ENCODE results near the gene LETM1.

Gene LETM1

DNA sequence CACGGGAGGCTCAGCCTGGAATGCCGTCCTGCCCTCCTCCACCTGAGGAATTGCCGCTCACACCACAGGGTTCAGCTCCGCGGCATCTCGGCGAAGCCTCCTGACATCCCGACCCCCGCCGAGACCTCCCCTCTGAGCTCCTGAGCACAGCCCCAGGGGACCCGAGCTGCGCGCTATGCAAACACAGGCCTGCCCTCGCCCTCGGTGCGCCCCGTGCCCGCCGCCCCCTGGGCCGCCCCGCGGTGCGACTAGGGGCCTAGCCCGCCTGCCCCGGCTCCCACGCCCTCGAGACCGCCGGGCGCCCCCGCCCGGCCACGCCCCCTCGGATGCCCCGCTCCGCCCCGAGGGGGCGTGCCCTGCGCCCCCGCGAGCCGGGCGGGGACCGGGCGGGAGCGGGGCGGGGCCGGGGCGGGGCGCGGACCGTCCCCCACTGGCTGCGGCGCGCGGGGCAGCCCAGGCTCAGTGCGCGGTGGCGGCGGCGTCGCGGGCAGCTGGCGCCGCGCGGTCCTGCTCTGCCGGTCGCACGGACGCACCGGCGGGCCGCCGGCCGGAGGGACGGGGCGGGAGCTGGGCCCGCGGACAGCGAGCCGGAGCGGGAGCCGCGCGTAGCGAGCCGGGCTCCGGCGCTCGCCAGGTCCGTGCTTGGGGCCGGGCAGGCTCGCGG is 63.0 kb downstream of the LETM1 start, which contains the start of gene FGFR3:
Gene FGFR3 (plus strand): TSS at position 462 of the 664 bp plus-strand sequence. CDS start 642 bp downstream, outside the sequence.
- no peak for DNase-seq

GRCh38 chr4:1792158-1792831 is 63.7 kb downstream of the LETM1 start:
- DNase-seq: no peak

- no peak for DNase-seq
Measured at GRCh38 chr4:1790005-1790404, 66.0 kb downstream of the LETM1 start.

- no peak for DNase-seq
Measured at GRCh38 chr4:1789552-1789951, 66.4 kb downstream of the LETM1 start.

- no peak for DNase-seq
Measured at GRCh38 chr4:1788254-1788973, 67.5 kb downstream of the LETM1 start.

- DNase-seq: no peak
Measured at GRCh38 chr4:1787411-1788077, 68.4 kb downstream of the LETM1 start.

DNA sequence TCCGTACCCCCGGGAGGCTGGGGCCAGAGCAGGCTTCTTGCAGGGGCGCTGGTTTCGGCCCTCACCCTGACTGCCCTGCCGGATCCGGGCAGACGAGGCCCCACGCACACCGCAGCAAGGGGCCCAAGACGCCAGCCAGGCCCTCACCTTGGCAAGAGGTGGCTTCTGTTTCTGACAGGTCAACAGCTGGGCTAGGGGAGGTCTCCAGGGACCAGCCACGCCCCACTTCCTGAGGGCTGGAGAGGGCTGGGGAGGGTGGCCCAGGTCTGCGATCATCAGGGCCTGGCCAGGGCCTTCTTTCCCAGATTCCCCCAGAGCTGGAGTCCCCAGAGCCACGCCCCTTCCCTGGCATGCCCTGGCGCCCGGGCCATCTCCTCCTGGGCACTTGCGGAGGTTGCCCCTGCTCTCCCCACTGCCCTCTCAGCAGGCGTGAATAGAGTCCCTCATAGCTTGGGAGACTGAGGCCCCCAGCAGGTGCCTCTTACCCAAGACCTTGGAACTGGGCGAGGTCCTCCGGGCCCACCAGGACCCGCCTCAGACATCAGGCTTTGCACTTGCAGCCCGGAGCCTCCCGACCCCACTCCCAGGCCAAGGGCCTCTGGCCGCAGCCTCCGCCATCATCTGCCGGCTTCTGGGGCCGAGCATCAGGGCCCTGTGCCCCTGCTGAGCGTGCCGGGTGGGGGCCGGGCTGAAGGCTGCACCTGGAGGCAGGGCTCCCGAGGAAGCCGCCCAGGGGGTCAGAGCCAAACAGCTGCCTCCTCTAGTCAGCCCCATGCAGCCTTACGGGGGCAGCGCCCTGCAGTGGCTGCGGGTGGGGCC is 69.2 kb downstream of the LETM1 start:
- no peak for DNase-seq

- no peak for DNase-seq
Measured at GRCh38 chr4:1785592-1785991, 70.4 kb downstream of the LETM1 start.

- DNase-seq: no peak
Measured at GRCh38 chr4:1784789-1785591, 71.0 kb downstream of the LETM1 start.

GRCh38 chr4:1784395-1784788 is 71.6 kb downstream of the LETM1 start:
- DNase-seq: no peak

DNA sequence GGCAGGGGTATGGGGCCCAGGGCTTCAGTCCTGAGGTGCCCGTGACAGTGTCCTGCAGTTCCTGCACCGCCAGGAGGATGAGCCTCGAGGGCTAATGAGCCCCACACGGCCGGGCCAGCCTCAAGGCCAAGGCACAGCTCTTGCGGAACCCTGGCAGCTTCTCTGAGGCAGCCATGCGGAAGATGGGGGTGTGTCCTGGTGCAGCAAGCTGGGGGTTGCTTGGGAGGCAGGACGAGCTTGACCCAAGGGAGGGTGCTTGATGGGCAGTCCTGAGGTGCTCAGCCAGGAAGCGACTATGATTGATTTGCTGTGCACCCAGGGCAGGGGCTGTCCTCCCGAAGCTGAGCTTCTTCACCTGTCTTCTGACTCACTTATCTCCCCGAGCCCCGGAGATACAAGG is 72.0 kb downstream of the LETM1 start:
- no peak for DNase-seq

DNA sequence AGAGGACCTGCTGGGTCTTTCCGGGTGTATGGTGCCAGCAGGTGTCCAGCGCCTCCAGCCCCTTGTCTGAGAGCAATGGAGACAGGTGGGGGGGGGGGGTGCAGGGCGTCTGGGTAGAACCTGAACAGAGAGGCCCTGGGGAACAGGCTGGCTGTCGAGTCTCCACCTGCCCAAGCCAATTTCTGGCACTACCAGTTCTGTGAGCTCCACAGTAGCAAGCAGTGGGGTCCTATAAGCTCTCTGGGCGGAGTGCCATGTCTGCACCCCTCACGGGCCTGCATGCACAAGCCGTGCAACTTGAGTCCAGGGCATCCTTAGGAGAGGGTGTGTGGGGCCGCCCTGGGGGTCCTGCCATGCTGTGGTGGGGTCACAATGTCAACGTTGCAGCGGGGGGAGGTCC is 72.9 kb downstream of the LETM1 start:
- DNase-seq: no peak

DNA sequence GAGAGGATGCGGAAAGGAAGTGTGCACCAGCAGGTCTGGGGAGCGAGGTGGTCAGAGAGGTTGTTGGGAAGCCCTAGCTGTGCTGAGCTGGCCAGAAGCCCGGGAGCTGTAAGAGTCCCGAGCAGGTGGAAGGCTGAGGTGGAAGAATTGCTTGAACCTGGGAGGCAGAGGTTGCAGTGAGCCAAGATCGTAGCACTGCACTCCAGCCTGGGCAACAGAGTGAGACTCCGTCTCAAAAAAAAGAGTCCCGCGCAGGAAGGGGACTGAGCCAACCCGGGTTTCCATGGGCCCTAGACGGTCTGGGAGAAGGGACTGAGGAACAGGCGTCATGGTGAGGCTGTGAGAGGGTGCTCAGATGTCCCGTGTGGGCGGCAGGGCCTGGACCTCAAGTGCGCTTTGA is 75.5 kb downstream of the LETM1 start:
- no peak for DNase-seq

DNA sequence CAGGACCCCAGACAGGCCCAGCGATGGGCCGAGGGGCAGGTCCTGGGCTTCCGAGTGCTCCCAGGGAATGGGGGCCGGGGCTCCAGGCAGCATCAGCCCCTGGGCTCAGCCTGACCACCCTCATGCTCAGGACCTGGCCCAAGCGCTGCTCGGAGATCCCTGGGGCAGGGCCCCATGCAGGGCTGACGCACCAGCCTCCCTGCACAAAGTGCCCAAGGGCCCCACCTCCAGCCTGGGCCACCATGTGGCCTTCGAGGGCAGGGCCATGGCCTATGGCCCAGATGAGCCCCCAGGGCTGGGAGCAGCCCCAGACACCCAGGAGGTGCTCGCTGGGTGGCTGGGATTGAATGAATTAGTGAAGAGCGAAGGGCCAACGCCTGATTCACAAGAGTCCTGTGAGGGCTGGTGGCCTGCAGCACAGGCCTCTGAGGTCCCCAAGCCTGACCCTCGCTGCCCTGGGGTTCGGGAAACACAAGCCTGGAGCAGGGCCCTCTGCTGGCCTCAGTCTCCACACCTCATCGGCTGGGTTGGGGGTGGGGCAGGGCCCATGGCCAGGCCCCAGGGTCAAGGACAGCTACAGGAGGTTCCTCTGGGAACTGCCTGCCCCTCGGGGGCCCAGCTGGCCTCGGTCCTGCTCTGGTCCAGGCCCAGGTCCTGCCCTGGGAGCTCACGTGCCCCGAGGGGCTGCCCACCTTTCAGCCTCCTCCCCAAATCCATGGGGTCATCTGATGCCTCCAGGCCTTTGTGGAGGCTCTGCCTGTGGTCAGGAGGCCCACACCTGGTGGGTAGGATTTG is 76.2 kb downstream of the LETM1 start:
- no peak for DNase-seq

GRCh38 chr4:1778642-1779392 is 77.1 kb downstream of the LETM1 start:
- no peak for DNase-seq

GRCh38 chr4:1777822-1778641 is 77.9 kb downstream of the LETM1 start:
- no peak for DNase-seq

DNA sequence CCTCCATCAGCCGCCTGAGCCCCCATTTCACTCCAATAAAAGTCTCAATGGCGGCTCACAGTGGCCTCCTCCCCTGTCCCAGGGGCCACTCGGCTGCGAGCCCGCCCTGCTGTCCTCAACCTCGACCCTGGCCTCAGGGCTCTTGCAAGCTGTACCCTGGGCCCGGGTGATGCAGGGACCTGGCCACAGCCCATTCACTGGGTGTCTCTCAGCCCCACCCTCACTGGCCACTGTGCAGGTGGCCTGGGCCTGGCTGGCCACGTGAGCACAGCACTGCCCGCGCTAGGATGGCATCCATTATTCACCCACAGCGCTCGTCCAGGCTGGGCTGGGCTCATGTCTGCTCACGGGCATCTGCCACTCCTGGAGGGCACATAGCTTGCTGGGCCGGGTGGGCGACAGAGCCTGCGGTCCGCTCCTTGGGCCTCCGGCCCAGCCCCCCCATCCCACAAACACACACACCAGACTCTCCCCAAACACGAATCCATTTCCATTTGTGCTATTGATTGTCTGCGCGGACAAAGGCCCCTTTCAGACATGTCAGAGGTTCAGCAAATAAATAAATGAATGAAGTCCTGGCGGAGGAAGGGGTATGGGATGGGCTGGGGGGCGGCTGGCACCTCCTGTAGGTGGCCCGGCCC is 79.3 kb downstream of the LETM1 start:
- DNase-seq: no peak

- no peak for DNase-seq
Measured at GRCh38 chr4:1775731-1776500, 80.0 kb downstream of the LETM1 start.
